Aorta (tissue), 5 donors: ENCODE data around the gene ASGR2. TPM values are rescaled to one million over a fixed set of nuclear protein-coding genes. Genes with fewer than 3 reads are reported as not detected.

Experiments
- ATAC-seq: fragments of 200-7000 bp; cut with Tn5 transposase; one replicate; pipeline ENCODE4 v1.9.1; 2022; ENCODE audit warnings: moderate library complexity; ENCODE audit not compliant: low FRiP score
- DNase-seq, 2 donors: peaks; one replicate each; pipeline ENCODE4 v3.0.0-alpha.2; 2020
- H3K27ac ChIP-seq, 2 donors: one replicate each; pipeline ENCODE4 v1.5.1; 2013; ENCODE audit warnings: low read length in 2 of 2, mild to moderate bottlenecking in 2 of 2, moderate library complexity in 2 of 2, control low read depth in 1 of 2, inconsistent platforms in 1 of 2, low read depth in 1 of 2
- H3K27me3 ChIP-seq, 2 donors: one replicate each; pipeline ENCODE4 v1.6.1; 2013; ENCODE audit warnings: control low read depth in 1 of 2, low read length in 1 of 2, mild to moderate bottlenecking in 1 of 2, moderate library complexity in 1 of 2; ENCODE audit not compliant: insufficient read depth in 2 of 2, control insufficient read depth in 1 of 2
- H3K36me3 ChIP-seq, 2 donors: one replicate each; pipeline ENCODE4 v1.6.1; 2013; ENCODE audit warnings: control low read depth in 1 of 2, low read length in 1 of 2, mild to moderate bottlenecking in 1 of 2; ENCODE audit not compliant: insufficient read depth in 2 of 2, control insufficient read depth in 1 of 2
- H3K4me1 ChIP-seq, 2 donors: one replicate each; pipeline ENCODE4 v1.6.1; 2013; ENCODE audit warnings: low read length in 2 of 2, control low read depth in 1 of 2, mild to moderate bottlenecking in 1 of 2, moderate library complexity in 1 of 2; ENCODE audit not compliant: insufficient read depth in 2 of 2, control insufficient read depth in 1 of 2
- H3K4me3 ChIP-seq, 2 donors: one replicate each; pipeline ENCODE4 v1.5.1; 2013; ENCODE audit warnings: low read length in 2 of 2, control low read depth in 1 of 2, mild to moderate bottlenecking in 1 of 2
- H3K9me3 ChIP-seq: one replicate; pipeline ENCODE4 v1.6.1; 2013; ENCODE audit warnings: mild to moderate bottlenecking, low read length; ENCODE audit not compliant: control insufficient read depth
- WGBS, 2 donors: extraction: QIAGEN DNeasy Blood & Tissue Kit; methylation state at CpG; one replicate each; pipeline ENCODE4 v1.1.7; 2013; 5-methylcytosine and 5-hydroxymethylcytosine counted together
- intact Hi-C, 2 donors: fragments of 100-400 bp; cut with DNase I; formaldehyde crosslinking; loops; one replicate each; pipeline versions ENCODE4 v1.14.2 to v1.15.0; 2022
- polyA plus RNA-seq, 2 donors: library from polyadenylated mRNA; stranded (reverse); fragments of 200-250 nt; gene quantifications; one replicate each; pipeline ENCODE4 v1.2.3, GENCODE V29; 2013
- total RNA-seq, 2 donors: library from RNA; stranded (reverse); fragmentation: NEBNext Ultra II Directional; extraction: Animal tissue kit (Norgen Biotek cat#: 25700); gene quantifications; one replicate each; pipeline ENCODE4 v1.2.1, GENCODE V29; 2021
- donor health status: healthy with polysubstance abuse.
- donor health status: Bipolar disorder and iron deficiency.
- donor health status: DM: no; HTN: no; CAD: no.
- donor health status: DM: no; HTN: no; CAD: no.
- donor health status: DM: yes; HTN: yes; CAD: no.

Gene ASGR2
- total and polyA plus RNA-seq, 4 donors, result 0.15 to 1.6 (median 0.75) TPM; not detected in 1

DNA sequence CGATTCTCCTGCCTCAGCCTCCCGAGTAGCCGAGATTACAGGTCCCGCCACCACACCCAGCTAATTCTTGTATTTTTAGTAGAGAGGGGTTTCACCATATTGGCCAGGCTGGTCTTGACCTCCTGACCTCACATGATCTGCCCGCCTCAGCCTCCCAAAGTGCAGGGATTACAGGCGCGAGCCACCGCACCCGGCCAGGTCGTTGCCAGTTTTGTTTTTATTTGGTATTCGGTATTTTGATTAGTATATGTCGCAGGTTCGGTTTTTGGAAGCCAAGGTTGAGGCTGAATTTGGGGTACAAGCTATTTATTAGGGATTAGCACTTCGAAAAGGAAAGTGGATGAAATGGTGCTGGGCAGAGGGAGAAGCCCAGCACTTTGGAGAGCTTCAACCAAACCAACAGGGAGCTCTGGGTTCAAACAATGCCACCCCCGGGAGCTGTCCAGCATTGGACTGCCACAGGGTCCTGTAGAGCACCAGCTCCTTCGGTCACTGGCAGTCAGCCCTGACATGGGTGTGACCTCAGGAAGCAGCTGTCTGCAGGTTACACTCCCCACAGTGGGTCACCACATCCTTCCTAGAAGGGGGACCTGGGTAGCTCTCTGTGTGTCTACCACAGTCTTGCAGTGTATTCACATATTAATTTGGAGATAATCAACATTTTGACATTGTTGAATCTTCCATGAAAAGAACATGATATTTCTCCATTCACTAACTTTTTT lies 33.1 kb downstream of the ASGR2 start:
- H3K4me1 ChIP-seq, result no peaks in the 10 kb centered on the region
- 84 to 86% methylated on average over 16 of the region's 16 CpGs for WGBS, 2 donors
- no peaks in the 10 kb centered on the region for H3K36me3 ChIP-seq
- DNase-seq (peak in 1 of 2 donors; percentile 42), ATAC-seq (no peak)
- H3K27me3 ChIP-seq, result no peaks in the 10 kb centered on the region
- H3K27ac ChIP-seq, result no peak overlapping the region
- H3K9me3 ChIP-seq, result peaks cover 2% of the 10 kb centered on the region
- intact Hi-C loops, result no loop called here
- no peak overlapping the region for H3K4me3 ChIP-seq

- 65 to 73% methylated on average over 10 of the region's 10 CpGs for WGBS, 2 donors
- Histone ChIP-seq H3K4me1 (no peaks in the 10 kb centered on the region), H3K4me3 (no peak overlapping the region), H3K27me3 (no peaks in the 10 kb centered on the region), H3K36me3 (no peaks in the 10 kb centered on the region), H3K27ac (no peak overlapping the region), H3K9me3 (peaks cover 2% of the 10 kb centered on the region)
- DNase-seq (peak in 1 of 2 donors; percentile 67), ATAC-seq (peak; percentile 83)
- intact Hi-C loops, result no loop called here
Observed at GRCh38 chr17:7080456-7081041, 34.1 kb downstream of the ASGR2 start.

DNA sequence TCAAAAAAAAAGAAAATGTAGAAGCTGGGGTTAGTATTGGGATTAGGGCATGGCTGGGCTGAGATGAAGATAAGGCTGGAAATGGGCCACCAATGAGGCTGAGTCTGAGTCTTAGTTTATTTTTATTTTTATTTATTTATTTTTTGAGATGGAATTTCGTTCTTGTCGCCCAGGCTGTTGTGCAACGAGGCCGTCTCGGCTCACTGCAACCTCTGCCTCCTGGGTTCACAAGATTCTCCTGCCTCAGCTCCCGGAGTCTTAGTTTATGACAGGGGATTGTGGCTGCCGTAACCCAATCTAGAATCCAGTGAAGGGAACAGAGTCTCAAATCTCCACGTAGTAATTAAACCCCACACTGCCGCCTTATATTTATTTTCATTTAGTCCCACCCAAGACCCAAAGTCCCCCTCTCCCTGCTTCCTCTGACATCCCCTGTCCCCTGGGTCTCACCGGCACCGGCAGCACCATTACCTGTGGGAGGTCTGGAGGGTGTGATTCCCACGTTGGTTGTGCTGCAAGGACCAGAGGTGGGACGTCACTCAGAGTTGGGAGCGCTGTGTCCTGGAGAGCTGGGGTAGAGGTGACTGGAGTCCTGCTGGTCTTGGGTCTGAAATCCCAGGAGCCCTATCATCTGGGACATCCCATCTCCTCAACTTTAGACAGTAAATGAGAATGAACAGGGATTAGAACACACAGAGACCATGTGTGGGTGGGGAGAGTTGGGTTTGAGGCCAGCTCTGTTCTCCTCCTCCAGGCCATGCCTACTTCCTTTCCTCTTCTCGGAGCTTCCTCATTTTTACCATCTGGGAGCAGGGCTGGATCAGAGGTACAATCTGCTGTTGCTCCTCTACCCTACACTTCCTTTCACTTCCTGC lies 34.8 kb downstream of the ASGR2 start, which contains the start of gene CLEC10A:
CLEC10A (minus strand) TSS at position 671 of the 875 bp plus-strand sequence. CDS start 1,439 bp downstream, outside the sequence.
- H3K27ac ChIP-seq, result no peak within 1 kb of the TSS
- H3K4me1 ChIP-seq, result no peaks in the 10 kb centered on the region
- intact Hi-C loops, result no loop called here
- WGBS, 2 donors, result 68 to 70% methylated on average over 15 of the region's 15 CpGs
- H3K4me3 ChIP-seq, result no peak within 1 kb of the TSS
- no peaks in the 10 kb centered on the region for H3K36me3 ChIP-seq
- ATAC-seq (peak; percentile 45), DNase-seq (peak in 1 of 2 donors; percentile 60)
- no peaks in the 10 kb centered on the region for H3K27me3 ChIP-seq
- H3K9me3 ChIP-seq, result peaks cover 2% of the 10 kb centered on the region

GRCh38 chr17:7078711-7079110 lies 35.9 kb downstream of the ASGR2 start:
- WGBS, 2 donors, result 82 to 88% methylated on average over 10 of the region's 10 CpGs
- Histone ChIP-seq H3K27me3 (no peaks in the 10 kb centered on the region), H3K9me3 (peaks cover 2% of the 10 kb centered on the region), H3K36me3 (no peaks in the 10 kb centered on the region), H3K4me1 (no peaks in the 10 kb centered on the region), H3K4me3 (no peak overlapping the region), H3K27ac (no peak overlapping the region)
- intact Hi-C loops, result no loop called here
- DNase-seq (peak in 1 of 2 donors; percentile 71), ATAC-seq (no peak)

- ATAC-seq (no peak), DNase-seq (peak in 1 of 2 donors; percentile 67)
- H3K27ac ChIP-seq, result no peak overlapping the region
- no peaks in the 10 kb centered on the region for H3K36me3 ChIP-seq
- H3K4me3 ChIP-seq, result no peak overlapping the region
- intact Hi-C loops, result no loop called here
- no peaks in the 10 kb centered on the region for H3K4me1 ChIP-seq
- H3K9me3 ChIP-seq, result no peaks in the 10 kb centered on the region
- no peaks in the 10 kb centered on the region for H3K27me3 ChIP-seq
- WGBS, 2 donors, result 82 to 83% methylated on average over 6 to 7 of the region's 7 CpGs
Observed at GRCh38 chr17:7077911-7078546, 36.6 kb downstream of the ASGR2 start.

DNA sequence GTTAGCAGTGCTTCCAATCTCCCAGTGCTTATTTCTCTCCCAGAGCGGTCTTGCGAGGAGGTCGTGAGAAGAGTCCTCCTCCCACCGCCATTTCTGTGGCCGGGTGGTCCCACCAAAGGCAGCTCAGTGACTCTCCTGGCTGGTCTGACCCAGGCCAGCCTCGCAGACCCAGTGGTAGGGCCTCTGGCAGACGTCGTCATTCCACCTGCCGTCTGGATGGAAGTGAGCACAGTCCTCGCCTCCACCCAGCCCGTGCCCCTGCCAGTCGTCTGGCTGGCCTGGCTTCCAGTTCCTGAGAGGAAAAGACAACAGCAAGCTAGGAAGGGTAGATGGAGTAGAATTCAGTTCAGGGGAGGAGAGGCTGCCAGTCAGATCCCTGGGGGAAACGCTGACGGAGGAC lies 39.7 kb downstream of the ASGR2 start:
- WGBS, 2 donors, result 62 to 65% methylated on average over 14 of the region's 14 CpGs
- DNase-seq (peak in 1 of 2 donors; percentile 55), ATAC-seq (no peak)
- Histone ChIP-seq H3K4me1 (no peaks in the 10 kb centered on the region), H3K27me3 (no peaks in the 10 kb centered on the region), H3K9me3 (no peaks in the 10 kb centered on the region), H3K27ac (no peak overlapping the region), H3K36me3 (no peaks in the 10 kb centered on the region), H3K4me3 (no peak overlapping the region)
- intact Hi-C loops, result no loop called here

GRCh38 chr17:7072406-7072805 lies 42.2 kb downstream of the ASGR2 start:
- no peaks in the 10 kb centered on the region for H3K36me3 ChIP-seq
- peaks cover 4% of the 10 kb centered on the region for H3K9me3 ChIP-seq
- H3K4me3 ChIP-seq, result no peak overlapping the region
- WGBS, 2 donors, result 83 to 86% methylated on average over 2 of the region's 2 CpGs
- no peak for ATAC-seq
- intact Hi-C loops, result no loop called here
- H3K27ac ChIP-seq, result no peak overlapping the region
- no peaks in the 10 kb centered on the region for H3K4me1 ChIP-seq
- no peak for DNase-seq
- H3K27me3 ChIP-seq, result no peaks in the 10 kb centered on the region

DNA sequence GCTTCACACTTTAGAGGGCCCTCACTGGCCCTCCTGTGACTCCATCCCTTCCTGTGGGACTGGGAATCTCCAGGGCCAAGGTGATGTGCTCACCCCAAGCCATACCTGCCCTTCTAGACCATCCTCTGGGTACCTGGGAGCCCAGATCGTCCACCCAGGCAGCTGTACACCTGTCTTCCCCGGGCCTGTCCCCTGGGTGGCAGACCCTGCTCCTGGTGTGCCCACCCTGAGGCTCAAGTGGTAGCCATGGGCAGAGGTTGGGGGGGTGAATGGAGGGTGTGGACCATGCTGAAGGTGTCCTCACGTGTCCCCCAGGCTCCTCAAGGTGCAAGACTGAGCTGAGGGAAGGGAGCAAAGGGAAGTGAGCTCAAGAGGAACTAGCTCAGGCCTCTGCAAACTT lies 43.9 kb downstream of the ASGR2 start:
- WGBS, 2 donors, result 74 to 79% methylated on average over 3 of the region's 3 CpGs
- peak in 1 of 2 donors; percentile 55 for DNase-seq
- Histone ChIP-seq H3K4me3 (no peak overlapping the region), H3K27ac (no peak overlapping the region), H3K9me3 (peaks cover 4% of the 10 kb centered on the region), H3K4me1 (no peaks in the 10 kb centered on the region), H3K27me3 (no peaks in the 10 kb centered on the region), H3K36me3 (no peaks in the 10 kb centered on the region)
- intact Hi-C loops, result no loop called here
- no peak for ATAC-seq
